Measurements from ENCODE around the gene DHDH.
"Not testable (repeated sequence)": the region's sequence is repeated elsewhere in the genome, so short reads cannot be mapped to it uniquely, and the experiment has no call there.

DNA sequence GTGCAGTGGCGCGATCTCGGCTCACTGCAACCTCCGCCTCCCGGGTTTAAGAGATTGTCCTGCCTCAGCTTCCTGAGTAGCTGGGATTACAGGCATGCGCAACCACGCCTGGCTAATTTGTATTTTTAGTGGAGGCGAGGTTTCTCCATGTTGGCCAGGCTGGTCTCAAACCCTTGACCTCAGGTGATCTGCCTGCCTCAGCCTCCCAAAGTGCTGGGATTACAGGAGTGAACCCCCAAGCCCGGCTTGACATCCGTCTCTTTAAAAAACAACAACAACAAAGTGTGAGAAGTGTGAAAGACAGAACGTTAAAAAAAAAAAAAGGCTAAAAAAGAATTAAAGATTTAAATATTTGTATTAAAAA lies 34.1 kb upstream of the DHDH start:
- TF ChIP-seq YY1 (IDR thresholded peaks at IDR 0.05; ENCODE audit: insufficient read depth, insufficient read length); ZNF274 (IDR thresholded peaks at IDR 0.05; ENCODE audit: low read depth, low read length): not testable (repeated sequence)
